ENCODE results near the gene NFIA.
A peak's percentile ranks its signal among the peaks of the same experiment; 100 is the strongest.
"Not testable (repeated sequence)": the region's sequence is repeated elsewhere in the genome, so short reads cannot be mapped to it uniquely, and the experiment has no call there.

The NFIA gene

DNA sequence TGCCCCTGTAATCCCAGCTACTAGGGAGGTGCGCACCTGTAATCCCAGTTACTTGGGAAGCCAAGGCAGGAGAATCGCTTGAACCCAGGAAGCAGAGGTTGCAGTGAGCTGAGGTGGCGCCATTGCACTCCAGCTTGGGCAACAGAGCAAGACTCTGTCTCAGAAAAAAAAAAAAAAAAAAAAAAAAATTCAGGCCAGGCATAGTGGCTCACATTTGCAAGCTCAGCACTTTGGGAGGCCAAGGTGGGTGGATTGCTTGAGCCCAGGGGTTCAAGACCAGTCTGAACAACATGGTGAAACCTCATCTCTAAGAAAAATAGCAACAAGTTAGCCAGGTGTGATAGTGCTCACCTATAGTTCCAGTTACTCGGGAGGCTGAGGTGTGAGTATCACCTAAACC lies 20.8 kb upstream of the NFIA start:
- DNase-seq = not testable (repeated sequence)

DNA sequence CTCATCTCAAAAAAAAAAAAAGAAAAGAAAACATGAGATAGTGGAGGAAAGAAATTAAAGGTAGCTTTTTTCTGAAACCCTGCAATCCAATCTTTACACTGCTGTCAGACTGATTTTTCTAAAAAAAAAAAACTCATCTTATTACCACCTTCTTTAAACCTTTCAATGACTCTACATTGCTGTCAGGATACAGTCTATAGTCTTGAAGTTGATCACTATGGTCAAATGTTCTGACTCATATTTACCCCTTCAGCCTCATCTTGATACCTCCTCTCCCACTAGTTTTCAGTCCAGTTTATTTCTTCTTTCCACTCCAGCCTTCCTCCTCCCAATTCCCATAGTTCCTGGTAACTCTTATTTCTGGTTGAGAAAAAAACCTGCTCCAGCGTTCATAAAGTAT lies 17.7 kb upstream of the NFIA start:
- no peak for DNase-seq

DNA sequence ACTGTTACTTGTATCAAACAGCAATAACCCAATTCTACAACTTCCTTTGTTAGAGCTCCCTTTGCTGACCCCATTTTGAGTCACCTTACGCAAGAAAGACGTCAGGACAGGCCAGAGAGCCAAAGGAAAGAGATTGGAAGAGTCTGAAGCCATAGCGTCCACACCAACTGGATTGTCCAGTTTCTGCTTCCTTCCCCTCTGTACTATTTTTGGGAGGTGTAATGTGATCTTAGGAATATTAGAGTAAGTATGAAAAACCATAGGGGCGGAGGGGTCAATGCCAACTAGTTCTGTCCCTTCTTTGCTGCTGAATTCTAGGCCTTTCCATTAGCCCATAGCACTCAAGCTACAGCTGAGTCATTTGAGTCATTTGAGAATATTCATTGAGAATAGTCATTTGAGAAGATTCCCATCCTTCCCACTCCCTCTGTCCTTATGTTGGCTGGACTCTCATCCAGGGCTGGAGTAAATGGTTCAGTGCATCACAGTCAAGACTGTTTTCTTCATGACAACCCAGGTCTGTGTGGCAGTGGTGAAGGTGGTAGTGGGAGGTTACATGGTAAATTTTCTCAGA lies 14.8 kb upstream of the NFIA start:
- no peak for DNase-seq

DNA sequence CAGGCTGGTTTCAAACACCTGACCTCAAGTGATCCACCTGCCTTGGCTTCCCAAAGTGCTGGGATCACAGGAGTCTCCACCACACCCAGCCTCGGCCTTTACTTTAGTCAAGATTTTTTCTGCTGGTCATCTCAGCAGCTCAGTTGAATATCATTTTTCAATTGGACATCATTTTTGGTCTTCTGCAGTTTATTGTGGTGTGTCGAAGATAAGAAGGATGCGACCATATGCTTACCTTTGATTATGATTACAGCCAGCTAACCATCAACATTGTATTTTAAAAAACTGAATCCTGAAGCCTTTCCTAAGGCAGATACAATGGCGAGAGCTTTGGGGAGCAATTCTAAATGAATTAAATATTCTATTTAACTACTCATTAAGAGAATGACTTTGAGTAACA lies 12.3 kb upstream of the NFIA start:
- DNase-seq = peak; percentile 37

DNA sequence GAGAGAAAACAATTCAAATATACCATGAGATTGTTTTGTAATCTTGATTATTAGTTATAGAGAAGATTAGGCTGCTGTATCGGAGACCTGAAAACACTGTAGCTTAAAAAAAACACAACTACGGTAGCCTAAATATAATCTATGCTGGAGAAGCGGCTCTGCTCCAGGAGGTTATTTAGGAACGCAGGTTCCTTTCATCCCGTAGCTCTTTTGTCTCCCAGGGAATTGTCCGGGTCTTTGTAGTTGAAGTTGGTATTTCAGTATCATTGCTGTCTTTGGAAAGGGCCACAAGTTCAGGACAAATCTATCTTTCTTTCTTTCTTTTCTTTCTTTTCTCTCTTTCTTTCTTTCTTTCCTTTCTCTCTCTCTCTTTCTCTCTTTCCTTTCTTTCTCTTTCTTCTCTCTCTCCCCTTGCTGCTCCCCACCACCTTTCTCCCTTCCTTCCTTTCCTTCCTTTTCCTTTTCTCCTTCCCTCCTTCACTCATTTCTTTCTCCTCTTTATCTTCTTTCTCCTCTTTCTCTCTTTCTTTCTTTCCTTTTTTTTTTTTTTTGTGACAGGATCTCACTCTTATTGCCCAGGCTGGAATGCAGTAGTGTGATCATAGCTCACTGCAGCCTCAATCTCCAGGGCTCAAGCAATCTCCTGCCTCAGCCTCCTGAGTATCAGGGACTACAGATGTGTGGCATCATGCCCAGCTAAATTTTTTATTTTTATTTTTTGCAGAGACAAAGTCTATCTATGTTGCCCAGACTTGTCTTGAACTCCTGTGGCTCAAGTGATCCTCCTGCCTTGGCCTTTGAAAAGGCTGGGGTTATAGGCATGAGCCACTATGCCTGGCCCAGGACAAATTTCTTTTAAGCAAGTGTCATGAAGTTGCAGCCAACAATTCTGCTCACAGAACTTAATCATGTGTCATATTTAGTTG lies 10.9 kb upstream of the NFIA start:
- DNase-seq = peak; percentile 86

DNA sequence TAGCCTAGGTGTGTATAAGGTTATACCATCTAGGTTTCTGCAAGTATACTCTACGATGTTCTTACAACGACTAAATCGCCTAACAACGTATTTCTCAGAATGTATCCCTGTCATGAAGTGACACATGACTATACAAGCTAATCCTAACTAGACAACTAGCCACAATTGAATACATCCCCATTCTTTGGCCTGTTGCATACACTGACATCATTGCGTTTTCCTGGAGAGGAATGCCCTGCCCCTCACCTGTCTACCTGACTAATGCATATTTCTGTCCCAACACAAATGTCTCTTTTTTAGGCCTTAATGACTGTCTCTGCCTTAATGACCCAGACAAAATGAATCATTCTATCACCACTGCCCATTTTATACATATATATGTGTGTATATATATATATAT lies 8.5 kb upstream of the NFIA start:
- no peak for DNase-seq

DNA sequence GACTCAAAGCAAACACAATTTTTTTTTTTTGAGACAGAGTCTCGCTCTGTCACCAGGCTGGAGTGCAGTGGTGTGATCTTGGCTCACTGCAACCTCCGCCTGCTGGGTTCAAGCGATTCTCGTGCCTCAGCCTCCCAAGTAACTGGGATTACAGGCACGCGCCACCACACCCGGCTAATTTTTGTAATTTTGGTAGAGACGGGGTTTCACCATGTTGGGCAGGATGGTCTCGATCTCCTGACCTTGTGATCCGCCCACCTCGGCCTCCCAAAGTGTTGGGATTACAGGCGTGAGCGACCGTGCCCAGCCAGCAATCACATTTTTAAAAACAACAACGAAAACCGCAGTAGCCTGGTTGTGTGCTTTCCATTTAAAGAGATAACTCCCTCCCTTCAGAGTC lies 6.5 kb upstream of the NFIA start:
- DNase-seq = peak; percentile 45

DNA sequence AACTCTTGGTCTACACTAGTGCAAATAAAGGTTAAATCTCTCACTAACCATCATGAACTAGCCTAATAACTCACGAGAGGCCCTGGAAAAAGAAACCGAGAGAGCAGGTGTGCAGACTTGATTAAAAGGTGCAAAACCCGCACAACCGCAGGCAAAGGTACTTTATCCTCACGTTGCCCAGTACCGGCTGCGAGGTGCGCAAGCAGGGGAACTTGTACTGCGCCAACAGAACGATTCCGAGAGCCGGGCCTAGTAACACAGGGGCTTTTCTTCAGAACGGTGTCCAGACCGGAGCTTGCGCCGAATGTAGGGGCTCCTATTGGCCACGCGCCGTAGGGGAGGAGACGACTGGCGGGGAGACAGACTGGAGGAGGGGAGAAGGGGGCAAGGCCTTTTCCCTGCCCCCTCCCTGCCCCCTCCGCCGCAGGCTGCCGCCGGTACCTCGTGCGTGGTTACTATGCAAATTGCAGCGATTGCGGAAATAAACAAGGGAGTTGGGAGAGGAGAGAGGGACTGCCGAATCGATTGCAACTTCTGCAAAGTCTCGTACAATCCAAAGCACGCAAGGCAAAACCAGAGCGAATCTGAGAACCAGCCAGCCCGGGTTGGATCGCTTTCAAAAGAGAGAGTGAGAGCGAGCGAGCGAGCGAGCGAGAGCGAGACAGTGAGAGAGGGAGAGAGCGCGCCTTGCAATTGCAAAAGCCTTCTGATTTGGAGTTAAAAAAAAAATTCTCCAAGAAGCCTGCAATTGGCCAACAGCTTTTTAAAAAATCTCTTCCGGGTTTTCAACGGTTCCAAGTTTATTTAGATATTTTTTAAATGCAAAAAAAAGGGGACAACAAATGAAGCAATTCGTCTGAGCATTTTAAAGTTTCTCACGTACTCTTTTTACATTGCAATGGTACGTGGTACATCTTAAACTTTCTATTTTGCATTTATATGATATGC lies 5.4 kb upstream of the NFIA start:
- DNase-seq = peak; percentile 97

DNA sequence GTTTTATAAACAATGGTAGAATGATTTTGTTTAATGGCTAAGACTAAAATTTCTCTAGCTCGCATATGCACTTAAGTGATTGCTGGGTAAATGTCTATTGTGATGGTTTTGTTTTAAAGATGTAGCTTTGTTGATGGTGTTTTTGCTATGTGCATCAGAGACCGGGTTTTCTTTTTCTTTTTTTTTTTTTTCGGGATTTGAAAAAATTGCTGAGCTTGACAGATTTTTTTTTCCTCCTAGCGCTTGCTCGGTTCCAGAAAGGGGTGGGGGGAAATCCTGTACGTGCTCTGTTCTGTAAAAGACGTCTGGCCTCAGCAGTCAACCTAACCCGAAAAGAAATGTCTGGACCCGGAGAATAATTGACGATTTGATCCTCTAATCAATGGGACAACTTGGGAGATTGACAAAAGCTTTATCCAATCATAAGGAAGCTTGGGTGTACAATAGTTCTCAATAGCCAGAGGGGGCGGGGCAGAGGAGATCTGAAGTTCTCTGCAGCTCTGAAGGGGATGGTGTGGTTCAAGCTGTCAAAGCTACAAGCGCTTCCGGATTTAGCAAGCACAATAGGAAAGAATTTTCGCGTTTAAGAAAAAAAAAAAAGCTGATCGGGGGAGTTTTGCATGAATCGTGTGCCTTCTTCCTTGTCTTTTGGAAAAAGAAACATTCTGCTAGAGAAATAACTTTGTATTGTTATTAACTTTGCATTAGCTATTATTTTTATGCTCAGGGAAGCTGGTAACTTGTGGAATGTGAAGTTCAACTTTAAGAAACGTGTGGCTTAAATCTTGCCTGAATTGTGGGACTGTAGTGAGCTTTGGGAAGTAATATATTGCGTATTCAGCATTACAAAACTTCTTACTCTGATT lies 4.5 kb upstream of the NFIA start:
- DNase-seq = peak; percentile 100

DNA sequence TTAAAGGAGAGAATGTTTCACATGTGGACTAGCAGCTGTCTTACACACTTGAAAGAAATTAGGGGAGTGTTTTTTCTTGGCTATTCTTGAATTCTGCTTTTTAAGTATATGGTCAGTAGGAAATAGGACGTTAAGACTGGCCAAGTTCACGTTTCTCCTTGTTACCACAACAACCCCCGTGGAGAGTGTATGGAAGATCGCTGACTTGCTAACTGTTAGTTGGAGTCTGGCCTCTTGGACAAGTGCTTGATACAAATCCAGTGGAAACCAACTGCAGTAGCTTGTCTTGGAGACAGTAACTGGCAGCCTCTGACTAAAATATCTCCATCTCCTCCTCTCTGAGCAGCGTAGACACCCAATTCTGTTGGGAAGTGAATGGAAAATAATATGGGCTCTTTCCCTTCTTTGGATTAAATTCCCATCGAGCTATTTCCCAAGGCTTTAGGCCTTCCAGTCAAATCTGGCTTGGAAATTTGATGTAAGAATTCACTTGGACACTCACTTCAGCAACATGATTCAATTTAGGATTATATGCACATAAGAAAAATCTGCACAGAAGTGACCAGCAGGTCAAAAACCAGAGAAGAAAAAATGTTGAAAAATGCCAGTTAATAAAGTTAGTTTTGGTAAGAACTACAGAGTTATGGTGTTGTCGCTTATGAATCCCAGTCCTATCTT lies 3.6 kb upstream of the NFIA start:
- DNase-seq = peak; percentile 39

DNA sequence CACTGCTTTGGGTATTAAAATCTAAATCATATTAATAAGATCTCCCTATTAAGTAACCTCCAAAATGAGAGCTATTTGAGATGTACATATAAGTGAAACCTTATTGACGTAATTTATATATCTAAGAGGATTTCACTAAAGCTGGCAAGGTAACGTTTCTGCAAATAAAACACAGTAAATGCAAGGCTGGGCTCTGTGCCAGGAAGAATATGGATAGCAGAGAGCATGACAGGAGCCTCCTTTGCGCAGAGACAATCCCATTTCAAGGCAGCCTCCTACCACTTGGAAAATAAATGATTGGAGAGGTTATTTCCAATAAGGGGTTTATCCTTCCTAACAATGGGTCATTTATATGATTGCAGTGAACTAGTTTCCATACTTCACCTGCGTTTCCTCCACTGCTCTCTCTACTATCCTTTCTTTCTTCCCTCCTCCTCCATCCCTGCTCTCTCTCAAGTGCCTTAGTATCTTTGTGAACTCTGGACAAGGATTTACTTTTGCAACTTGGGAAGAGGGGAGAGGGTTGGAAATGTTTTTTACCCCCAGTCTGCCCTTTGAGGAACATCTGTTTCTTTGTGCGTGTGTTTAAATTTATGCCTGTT lies 3.0 kb upstream of the NFIA start:
- peak; percentile 70 for DNase-seq

DNA sequence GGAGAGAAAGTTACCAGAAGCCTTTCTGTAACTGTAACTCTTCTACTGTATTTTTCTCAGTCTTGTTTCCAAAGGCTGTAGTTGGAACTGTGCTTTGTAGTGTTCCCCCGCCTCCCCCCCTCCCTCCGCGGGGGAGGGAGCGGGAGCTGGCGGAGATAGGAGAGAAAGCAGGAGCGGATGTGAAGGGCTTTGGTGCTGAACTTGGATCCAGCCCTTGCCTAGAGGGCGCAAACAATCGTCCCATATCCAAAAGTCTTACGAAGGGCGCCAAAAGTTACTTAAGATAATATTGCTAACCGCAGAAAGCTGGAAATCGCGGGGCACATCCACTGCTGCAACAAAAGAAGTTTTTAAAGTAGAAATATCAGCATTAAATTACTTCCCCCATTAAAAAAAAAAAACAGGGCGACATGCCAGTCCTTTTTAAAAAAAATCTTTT lies 2.4 kb upstream of the NFIA start:
- peak; percentile 96 for DNase-seq

DNA sequence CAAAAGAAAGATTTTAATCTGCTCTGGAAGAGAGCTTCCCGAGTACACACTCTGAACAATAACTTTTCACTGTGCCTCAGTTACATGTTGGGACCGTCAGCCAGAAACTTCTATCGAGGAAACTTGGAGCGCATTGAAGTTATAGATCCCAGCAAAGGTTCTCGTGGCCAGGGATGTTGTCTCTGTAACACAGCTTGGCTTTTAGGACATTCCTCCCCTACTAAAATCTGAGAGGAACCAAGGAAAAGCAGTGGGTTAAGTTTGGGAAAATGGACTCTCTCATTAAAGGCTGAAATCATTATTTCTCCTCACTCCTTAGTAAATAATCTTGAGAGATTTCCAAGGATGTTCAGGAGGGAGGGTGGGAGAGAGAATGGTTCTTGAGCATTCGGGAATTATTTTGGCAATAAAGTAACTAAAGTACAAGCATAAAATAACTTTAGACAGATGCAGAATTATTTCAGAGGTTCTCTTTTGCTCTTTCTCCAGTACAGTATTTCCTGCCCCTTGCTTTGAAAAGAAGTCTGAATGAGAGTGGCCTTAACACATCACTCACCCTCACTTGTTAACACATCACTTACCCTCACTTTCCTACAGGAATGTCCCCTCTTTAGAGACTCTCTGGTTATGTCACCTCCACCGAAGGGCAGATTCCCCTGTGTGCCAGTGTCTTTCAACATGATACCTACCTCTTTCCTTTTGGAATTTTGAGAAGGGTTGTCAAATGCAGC lies 1.8 kb upstream of the NFIA start:
- DNase-seq = peak; percentile 15

DNA sequence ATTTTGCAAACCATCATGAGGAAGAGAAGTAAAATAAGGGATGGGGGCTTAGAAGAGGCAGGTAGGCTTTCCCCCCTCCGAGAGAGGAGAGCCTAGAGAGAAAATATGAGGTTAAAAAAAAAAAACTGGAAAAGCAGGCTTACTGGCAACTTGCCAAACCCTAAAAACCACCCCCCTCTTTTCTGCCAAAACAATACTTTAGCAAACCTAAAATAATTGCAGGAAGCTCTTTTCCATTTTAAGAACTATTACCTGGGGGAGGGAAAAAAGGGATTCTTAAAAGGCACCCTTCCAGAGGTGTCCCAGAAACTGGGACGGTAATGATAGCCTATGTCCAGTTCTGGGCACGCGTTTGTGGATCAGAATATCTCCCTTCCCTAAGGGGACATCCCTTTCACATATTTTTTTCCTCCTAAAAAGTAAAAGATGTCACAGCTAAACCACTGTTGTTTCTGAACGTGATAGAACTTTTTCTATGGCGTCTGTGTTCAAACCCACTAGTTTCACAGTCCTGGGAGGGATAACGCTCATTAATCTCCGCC lies 1.1 kb upstream of the NFIA start:
- DNase-seq = no peak

DNA sequence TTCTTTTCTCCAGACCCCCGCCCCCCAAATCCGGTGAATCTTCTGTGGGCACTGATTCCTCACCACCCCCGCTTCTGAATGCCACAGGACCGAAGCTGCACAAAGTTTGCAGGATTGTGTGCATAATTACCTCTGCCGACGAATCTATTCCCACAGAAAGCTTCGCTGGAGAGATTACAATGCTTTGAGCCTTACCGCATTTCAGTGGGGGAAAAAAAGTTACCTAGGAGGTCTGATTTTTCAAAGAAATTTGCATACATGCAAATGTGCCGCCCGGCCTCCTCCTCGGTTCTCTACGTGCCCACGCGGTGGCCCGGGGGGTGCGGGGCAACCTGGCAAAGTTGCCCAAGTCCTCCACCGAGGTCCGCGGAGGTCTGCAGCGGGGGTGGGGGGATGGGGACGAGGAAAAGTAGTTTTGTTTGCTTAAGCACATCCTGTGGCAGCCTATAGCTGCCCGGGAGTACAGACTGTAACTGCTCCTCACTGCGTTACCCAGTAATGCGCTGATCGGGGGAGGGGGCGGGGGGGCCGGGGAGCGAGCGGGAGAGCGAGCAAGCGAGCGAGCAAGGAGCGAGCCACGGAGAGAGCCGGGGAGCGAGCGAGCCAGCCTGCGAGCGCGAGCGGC lies 563 bp upstream of the NFIA start:
- DNase-seq = peak; percentile 85

DNA sequence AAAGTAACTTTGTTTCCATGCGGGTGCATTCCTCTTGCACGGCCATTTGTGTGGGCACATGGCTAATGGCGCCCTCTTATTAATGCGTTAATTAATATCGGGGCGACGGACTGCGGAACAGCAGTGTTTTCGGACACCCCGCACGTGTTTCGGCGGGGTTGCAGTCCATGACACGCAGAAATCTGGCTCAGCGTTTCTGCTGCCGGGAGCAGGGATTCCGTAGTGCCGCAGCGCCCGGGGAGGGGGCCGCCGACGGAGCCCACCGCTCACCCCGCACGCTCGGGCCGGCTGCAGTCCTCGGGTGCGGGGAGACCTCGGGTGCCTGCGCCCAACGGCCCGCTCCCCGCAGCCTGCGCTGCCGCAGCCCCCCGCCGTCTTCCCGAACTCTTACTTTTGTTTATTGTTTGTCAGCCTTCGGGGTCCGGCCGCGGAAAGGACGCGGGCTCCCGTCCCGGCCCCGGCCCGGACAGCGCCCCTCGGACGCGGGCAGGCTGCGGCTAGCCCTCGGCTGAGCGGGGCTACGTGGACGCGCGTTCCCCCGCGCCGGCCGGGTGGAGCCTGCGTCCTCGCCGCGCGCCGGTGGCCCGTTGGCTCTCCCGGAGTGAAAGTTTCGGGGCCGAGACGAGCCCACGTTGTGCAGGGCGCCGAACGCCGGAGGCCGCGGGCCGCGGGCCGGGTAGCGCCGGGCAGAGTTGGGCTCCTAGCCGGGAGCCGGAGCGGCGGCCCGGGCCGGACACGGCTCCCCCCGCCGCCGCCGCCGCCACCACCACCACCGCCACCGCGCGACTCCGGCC lies 849 bp downstream of the NFIA start:
- DNase-seq = peak; percentile 47

DNA sequence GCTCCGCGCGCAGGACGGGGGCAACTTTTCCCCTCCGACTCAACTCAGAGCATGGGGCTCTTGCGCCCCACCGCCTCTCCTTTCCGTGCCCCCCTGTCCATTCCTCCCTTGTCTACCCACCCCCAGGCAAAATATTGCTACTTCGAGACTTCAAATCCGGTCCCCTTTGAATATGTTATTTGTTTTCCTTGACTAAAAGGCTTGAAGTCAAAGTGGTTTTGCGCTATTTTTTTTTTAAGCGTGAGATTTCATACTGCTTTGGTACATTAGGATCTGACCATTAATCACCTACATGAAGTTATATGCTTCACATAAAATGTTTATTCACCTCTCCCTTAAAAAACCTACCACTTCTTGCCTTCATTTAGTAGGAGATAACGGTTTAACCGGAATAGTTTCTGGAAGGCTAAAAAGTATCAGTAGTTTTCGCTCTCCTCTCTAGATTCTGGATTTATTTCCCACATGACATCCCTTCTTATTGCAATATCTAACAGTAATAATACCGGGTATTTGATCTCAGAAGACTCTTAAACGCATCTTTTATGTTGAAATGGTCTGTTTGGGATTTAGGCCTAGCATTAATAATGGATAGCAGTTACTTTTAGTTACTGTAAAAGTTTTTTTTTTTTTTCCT lies 1.6 kb downstream of the NFIA start:
- no peak for DNase-seq

DNA sequence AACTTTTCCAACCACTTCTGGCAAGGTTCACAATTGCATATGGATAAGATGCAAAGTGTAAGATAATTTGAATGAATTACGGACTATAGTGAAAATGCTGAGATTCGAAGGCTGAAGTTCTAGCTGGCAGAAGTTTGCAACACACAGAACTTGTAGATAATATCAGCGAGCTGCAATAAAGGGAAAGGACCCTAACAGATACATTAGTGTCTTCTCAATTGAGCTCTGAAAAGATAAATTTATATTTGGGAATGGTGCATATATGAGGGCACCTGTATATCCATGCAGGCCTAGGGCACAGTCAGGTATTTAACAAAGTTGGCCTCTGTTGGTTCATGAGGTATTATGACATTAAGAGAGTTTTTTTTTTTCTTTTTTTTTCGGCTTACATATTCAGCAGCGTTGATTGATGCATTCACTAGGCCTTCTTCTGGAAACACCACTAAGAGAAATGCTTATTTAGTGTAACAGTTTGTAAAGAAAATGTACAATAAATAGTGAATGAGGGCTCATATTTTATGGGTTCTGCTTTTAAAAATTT lies 2.2 kb downstream of the NFIA start:
- DNase-seq = peak; percentile 43
